ENCODE measurements around the gene HNF1A. TPM values are rescaled to one million over a fixed set of nuclear protein-coding genes. Genes with fewer than 3 reads are reported as not detected.

HNF1A gene
- not detected in 3 replicates for total RNA-seq
- long read RNA-seq, partial matches to known transcripts, result 1 of 1 reads
- long read RNA-seq, other reads (novel, unspliced or antisense), result 0 of 1 reads

- Mint-ChIP-seq H3K9me3 (ENCODE audit: low read depth) (no peaks in the 10 kb centered on the region), H3K4me3 (ENCODE audit: unreplicated experiment) (no peak within 1 kb of the TSS), H3K36me3 (ENCODE audit: low read depth) (no peaks in the 10 kb centered on the region), H3K4me1 (ENCODE audit: low read depth) (no peaks in the 10 kb centered on the region), H3K27ac (ENCODE audit: unreplicated experiment) (no peak within 1 kb of the TSS), H3K27me3 (ENCODE audit: low read depth) (no peaks in the 10 kb centered on the region)
- DNase-seq (ENCODE audit: low spot score), result no peak
- no peak for TF ChIP-seq CTCF (IDR thresholded peaks at IDR 0.05)
Observed at GRCh38 chr12:120978296-120979219, at the start of gene HNF1A. Gene HNF1A (plus strand): TSS chr12:120978543. CDS start chr12:120978769, 226 bp downstream.

GRCh38 chr12:120928864-120929652 lies 49.3 kb upstream of the HNF1A start:
- H3K27ac Mint-ChIP-seq (ENCODE audit: unreplicated experiment), result no peak overlapping the region
- H3K4me3 Mint-ChIP-seq (ENCODE audit: unreplicated experiment), result no peak overlapping the region
- H3K9me3 Mint-ChIP-seq (ENCODE audit: low read depth), result no peaks in the 10 kb centered on the region

GRCh38 chr12:120930032-120930431 lies 48.3 kb upstream of the HNF1A start:
- no peak overlapping the region for H3K4me3 Mint-ChIP-seq (ENCODE audit: unreplicated experiment)
- DNase-seq (ENCODE audit: low spot score), result no peak
- no peak for TF ChIP-seq CTCF (IDR thresholded peaks at IDR 0.05)
- H3K36me3 Mint-ChIP-seq (ENCODE audit: low read depth), result no peaks in the 10 kb centered on the region
- no peaks in the 10 kb centered on the region for H3K9me3 Mint-ChIP-seq (ENCODE audit: low read depth)
- H3K27ac Mint-ChIP-seq (ENCODE audit: unreplicated experiment), result no peak overlapping the region
- no peaks in the 10 kb centered on the region for H3K4me1 Mint-ChIP-seq (ENCODE audit: low read depth)
- H3K27me3 Mint-ChIP-seq (ENCODE audit: low read depth), result peaks cover 4% of the 10 kb centered on the region

More at GRCh38 chr12:120928864-120929652, 49.3 kb upstream of the HNF1A start:
- peak; percentile 61 for DNase-seq (ENCODE audit: low spot score)
- Mint-ChIP-seq H3K36me3 (ENCODE audit: low read depth) (no peaks in the 10 kb centered on the region), H3K4me1 (ENCODE audit: low read depth) (no peaks in the 10 kb centered on the region), H3K27me3 (ENCODE audit: low read depth) (peaks cover 2% of the 10 kb centered on the region)
- TF ChIP-seq CTCF (IDR thresholded peaks at IDR 0.05), result no peak

- Mint-ChIP-seq H3K9me3 (ENCODE audit: low read depth) (no peaks in the 10 kb centered on the region), H3K4me3 (ENCODE audit: unreplicated experiment) (no peak overlapping the region), H3K27ac (ENCODE audit: unreplicated experiment) (no peak overlapping the region), H3K4me1 (ENCODE audit: low read depth) (no peaks in the 10 kb centered on the region), H3K27me3 (ENCODE audit: low read depth) (peaks cover 10% of the 10 kb centered on the region), H3K36me3 (ENCODE audit: low read depth) (no peaks in the 10 kb centered on the region)
- DNase-seq (ENCODE audit: low spot score), result no peak
- no peak for TF ChIP-seq CTCF (IDR thresholded peaks at IDR 0.05)
Observed at GRCh38 chr12:120932058-120932457, 46.3 kb upstream of the HNF1A start.

- H3K4me3 Mint-ChIP-seq (ENCODE audit: unreplicated experiment), result no peak overlapping the region
- peaks cover 15% of the 10 kb centered on the region for H3K27me3 Mint-ChIP-seq (ENCODE audit: low read depth)
- no peaks in the 10 kb centered on the region for H3K4me1 Mint-ChIP-seq (ENCODE audit: low read depth)
- TF ChIP-seq CTCF (IDR thresholded peaks at IDR 0.05), result no peak
- H3K9me3 Mint-ChIP-seq (ENCODE audit: low read depth), result no peaks in the 10 kb centered on the region
- no peak overlapping the region for H3K27ac Mint-ChIP-seq (ENCODE audit: unreplicated experiment)
- DNase-seq (ENCODE audit: low spot score), result peak; percentile 39
- no peaks in the 10 kb centered on the region for H3K36me3 Mint-ChIP-seq (ENCODE audit: low read depth)
Observed at GRCh38 chr12:120932956-120933526, 45.3 kb upstream of the HNF1A start.
